IPS-18c (cell line): ENCODE data around the gene KCNH8.

ENCODE experiments used
- H3K4me3 ChIP-seq: 2 replicates; pipeline ENCODE4 v1.7.0; 2013; ENCODE audit warnings: low read depth, mild to moderate bottlenecking, low read length, moderate library complexity; ENCODE audit not compliant: insufficient read depth
- H3K9me3 ChIP-seq: one replicate; pipeline ENCODE4 v1.6.1; 2013; ENCODE audit warnings: mild to moderate bottlenecking, low read length, moderate library complexity; ENCODE audit not compliant: control insufficient read depth, insufficient read depth

KCNH8 gene

DNA sequence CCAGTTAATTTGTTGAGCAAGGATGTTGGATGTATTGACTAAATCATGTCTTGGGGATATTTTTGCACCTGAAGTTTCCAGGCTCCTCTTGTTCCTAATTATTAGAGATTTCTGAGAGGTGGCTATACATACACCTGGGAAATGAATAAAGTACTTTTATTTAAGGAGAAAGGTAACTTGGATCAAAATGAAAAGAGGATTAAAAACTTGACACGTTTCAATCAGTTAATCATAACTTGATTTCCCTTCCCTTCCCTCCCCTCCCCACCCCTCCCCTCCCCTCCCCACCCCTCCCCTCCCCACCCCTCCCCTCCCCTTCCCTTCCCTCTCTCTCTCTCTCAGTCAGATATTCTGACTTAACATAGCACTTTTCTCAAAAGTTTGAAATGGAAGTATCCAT is 126.3 kb downstream of the KCNH8 start:
- no peak overlapping the region for H3K4me3 ChIP-seq

GRCh38 chr3:19284974-19285373 is 136.7 kb downstream of the KCNH8 start:
- H3K9me3 ChIP-seq = no peaks in the 10 kb centered on the region
- H3K4me3 ChIP-seq = no peak overlapping the region

More for the DNA sequence above, 126.3 kb downstream of the KCNH8 start:
- H3K9me3 ChIP-seq = no peaks in the 10 kb centered on the region

- Histone ChIP-seq H3K4me3 (no peak overlapping the region), H3K9me3 (no peaks in the 10 kb centered on the region)
These were observed 145.0 kb downstream of the KCNH8 start for GRCh38 chr3:19293295-19293694.

DNA sequence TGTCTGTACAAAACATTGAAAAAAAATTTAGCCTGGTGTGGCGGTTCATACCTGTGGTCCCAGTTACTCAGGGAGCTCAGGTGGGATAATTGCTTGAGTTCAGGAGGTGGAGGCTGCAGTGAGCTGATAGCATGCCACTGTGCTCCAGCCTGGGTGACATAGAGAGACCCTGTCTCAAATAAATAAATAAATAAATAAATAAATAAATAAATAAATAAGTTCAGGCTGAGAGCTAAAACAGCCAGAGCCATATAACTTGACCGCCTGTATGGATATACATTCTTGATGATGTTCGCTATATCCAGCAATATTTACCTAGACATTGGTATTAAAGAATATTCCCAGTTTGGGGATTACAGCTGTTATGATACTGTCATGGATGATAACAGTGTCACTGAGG is 146.9 kb downstream of the KCNH8 start:
- H3K9me3 ChIP-seq = no peaks in the 10 kb centered on the region

GRCh38 chr3:19331931-19332330 is 183.6 kb downstream of the KCNH8 start:
- Histone ChIP-seq H3K9me3 (no peaks in the 10 kb centered on the region), H3K4me3 (no peak overlapping the region)

More for the DNA sequence above, 146.9 kb downstream of the KCNH8 start:
- H3K4me3 ChIP-seq = no peak overlapping the region

- Histone ChIP-seq H3K9me3 (no peaks in the 10 kb centered on the region), H3K4me3 (no peak overlapping the region)
These were observed 185.8 kb downstream of the KCNH8 start for GRCh38 chr3:19334120-19334519.

DNA sequence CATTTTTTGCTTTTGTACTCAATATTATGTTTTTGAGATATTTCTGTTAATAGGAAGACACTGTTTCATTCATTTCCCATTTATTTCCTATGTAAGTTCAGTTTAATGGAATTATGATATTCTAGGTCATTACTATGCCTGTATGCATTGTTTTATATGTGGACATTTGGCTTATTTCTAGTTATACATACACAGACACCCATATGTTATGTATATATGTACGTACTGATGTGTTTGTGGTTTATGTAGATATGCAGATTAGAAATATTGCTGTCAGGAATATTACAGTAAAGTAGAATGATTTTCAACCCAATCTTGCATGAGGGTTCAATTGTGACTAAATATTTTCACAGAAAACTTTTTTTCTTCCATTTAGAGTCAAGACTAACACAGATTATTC is 190.5 kb downstream of the KCNH8 start:
- no peaks in the 10 kb centered on the region for H3K9me3 ChIP-seq

GRCh38 chr3:19342389-19342788 is 194.1 kb downstream of the KCNH8 start:
- Histone ChIP-seq H3K9me3 (no peaks in the 10 kb centered on the region), H3K4me3 (no peak overlapping the region)

More for the DNA sequence above, 190.5 kb downstream of the KCNH8 start:
- no peak overlapping the region for H3K4me3 ChIP-seq

DNA sequence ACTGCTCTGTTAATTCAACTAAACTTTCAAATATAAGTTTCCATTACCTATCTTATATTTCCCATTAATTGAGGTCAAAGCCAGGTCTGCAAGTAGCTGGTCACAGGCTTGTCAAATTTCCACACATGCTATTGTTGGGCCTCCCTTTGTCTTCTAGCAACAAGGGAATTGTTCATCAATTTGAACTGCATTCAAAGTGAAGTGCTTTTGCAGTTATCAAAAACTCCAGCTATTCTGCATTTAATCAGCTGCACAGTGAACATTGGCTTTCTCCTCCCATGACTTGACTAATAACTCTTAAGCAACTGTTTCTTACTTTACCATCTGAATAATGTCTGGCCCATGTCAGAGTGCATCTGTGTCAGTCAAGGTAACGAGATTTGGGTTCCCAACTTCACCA is 198.4 kb downstream of the KCNH8 start:
- Histone ChIP-seq H3K9me3 (no peaks in the 10 kb centered on the region), H3K4me3 (no peak overlapping the region)

DNA sequence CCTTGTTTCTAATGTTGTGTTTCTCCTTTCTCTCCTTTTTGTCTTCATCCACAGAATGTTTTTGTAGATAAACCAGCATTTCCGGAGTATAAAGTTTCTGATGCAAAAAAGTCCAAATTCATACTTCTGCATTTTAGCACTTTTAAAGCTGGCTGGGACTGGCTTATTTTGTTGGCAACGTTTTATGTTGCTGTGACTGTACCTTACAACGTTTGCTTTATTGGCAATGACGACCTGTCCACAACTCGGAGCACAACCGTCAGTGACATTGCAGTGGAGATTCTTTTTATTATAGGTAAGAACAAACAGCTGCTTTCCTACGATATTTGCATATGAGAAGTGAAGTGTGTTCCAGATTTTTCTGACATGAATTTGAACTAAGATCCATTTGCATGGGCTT is 199.4 kb downstream of the KCNH8 start:
- Histone ChIP-seq H3K4me3 (no peak overlapping the region), H3K9me3 (no peaks in the 10 kb centered on the region)

GRCh38 chr3:19348500-19348899 is 200.2 kb downstream of the KCNH8 start:
- Histone ChIP-seq H3K4me3 (no peak overlapping the region), H3K9me3 (no peaks in the 10 kb centered on the region)

DNA sequence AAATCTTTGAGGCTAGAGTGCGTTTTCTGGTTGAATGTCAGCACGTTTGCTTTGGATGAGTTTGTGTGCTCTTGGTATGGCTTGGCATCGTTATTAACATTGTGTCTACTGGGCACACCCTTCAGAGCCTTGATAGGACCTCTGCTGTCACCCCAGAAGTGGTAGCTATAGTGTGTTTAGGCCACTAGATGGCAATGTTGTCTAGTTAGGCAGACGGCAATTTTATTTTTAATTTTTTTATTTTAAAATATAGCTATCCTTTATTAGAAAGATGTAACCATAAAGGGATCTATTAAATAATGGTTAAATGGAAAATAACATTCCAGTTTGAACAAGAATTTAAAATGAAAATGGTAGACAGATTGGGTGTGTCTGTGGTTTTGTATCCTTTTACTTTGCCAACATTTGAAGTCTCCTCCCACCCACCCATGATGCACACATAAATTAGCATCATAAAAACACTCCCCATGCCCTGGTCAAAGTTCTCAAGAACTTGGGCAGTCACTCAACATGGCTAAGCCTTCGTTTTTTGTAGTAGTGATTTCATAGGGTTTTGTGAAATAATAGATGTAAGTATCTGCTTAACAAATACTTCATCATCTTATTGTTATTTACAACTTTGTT is 200.7 kb downstream of the KCNH8 start:
- Histone ChIP-seq H3K9me3 (no peaks in the 10 kb centered on the region), H3K4me3 (no peak overlapping the region)

DNA sequence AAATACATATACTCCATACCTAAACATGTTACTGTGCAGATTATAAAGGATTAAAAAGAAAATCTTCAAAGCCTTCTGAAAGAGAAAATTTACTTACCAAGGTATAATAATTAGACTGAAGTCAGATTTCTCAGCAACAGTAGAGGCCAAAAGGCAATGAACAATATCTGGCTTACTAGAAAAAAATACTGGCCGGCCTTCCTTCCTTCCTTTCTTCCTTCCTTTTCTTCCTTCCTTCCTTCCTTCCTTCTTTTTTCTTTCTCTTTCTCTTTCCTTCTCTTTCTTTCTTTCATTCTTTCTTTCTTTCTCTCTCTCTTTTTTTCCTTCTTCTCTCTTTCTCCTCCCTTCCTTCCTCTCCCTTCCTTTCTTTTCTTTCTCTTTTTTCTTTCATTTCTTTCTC is 209.6 kb downstream of the KCNH8 start:
- Histone ChIP-seq H3K9me3 (no peaks in the 10 kb centered on the region), H3K4me3 (no peak overlapping the region)

- Histone ChIP-seq H3K9me3 (no peaks in the 10 kb centered on the region), H3K4me3 (no peak overlapping the region)
These were observed 214.8 kb downstream of the KCNH8 start for GRCh38 chr3:19363071-19363470.

- H3K9me3 ChIP-seq = no peaks in the 10 kb centered on the region
- H3K4me3 ChIP-seq = no peak overlapping the region
These were observed 215.8 kb downstream of the KCNH8 start for GRCh38 chr3:19364148-19364547.

DNA sequence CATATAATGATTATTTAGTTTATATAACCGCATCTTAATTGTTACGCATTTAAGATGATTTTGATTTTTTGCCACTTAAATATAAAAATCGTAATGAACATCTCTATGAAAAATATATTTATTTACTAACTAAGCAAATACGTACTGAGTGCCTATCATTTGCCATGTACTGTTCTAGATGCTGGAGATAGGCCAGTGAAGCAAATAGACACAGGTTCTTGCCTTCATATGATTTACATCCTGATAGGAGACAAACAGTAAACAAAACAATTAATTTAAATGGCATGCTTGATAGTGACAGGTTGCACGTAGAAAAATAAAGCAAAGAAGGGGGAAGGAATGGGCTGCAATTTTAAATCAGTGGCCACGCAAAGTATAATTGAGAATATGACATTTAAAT is 217.2 kb downstream of the KCNH8 start:
- H3K9me3 ChIP-seq = no peaks in the 10 kb centered on the region

DNA sequence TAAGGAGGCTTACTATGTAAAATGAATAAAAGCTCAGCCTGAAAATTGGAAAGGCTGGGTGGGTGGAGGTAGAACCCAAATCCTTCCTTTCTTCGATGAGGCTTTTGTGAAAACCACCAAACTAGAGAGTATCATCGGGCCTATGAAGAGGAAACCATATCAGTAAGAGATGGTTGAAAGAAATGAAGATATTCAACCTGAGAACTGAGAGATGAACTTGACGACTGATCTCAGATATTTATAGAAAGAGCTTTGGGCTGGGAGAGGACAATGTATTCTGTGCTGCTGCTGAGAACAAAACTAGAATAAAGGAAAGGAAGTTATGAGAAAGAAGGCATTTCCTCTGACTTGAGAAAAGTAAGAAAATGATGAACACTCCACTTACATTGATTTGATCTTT is 236.6 kb downstream of the KCNH8 start:
- Histone ChIP-seq H3K4me3 (no peak overlapping the region), H3K9me3 (no peaks in the 10 kb centered on the region)

More for the DNA sequence above, 217.2 kb downstream of the KCNH8 start:
- no peak overlapping the region for H3K4me3 ChIP-seq

GRCh38 chr3:19392150-19392549 is 243.8 kb downstream of the KCNH8 start:
- Histone ChIP-seq H3K9me3 (no peaks in the 10 kb centered on the region), H3K4me3 (no peak overlapping the region)

GRCh38 chr3:19394946-19395345 is 246.6 kb downstream of the KCNH8 start:
- H3K4me3 ChIP-seq = no peak overlapping the region
- H3K9me3 ChIP-seq = no peaks in the 10 kb centered on the region
